ENCODE data around the gene RPL10. TPM values are rescaled to one million over a fixed set of nuclear protein-coding genes. Genes with fewer than 3 reads are reported as not detected.
"Not testable (repeated sequence)": the region's sequence is repeated elsewhere in the genome, so short reads cannot be mapped to it uniquely, and the experiment has no call there.

RPL10 gene
- polyA plus RNA-seq, 2 donors = 2,998 to 4,750 TPM

DNA sequence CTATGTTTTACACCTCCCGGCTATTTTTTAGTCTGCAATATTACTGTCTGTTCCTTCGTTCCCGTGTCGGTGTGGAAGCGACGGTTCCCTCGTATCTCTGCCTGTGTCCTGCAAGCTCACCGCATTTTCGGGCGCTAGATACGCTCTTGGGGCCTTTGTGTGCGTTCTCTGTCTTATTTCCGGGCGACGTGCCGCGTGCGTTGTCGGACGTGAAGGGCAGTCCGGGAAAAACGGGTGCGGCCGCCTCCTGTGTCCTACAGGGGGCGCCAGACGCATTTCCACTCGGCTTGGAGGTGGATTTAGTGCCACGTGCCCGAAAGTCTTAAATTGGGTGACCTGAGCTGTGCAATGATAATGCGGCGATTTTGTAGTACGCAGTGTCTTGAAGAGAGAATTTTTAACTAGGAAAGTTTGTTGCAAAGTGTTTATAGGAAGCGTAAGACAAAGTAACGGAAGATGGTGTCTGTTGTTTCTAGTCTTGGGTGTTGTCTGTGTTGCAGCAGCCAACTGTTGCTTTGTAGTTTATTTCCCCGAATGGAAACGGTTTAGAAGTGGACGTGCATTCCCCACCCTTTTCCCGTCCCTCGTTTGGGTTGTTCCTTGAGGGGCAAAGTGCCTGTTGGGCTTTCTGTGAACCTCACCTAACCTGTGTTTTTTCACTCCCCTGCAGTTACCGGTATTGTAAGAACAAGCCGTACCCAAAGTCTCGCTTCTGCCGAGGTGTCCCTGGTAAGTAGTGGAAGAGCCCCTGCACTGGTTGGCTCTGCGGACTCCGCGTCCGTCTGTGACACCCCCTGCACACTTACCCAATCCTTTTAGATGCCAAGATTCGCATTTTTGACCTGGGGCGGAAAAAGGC is 720 bp downstream of the RPL10 start:
- Histone ChIP-seq H3K4me3 (ENCODE audit: low read depth in 1 of 2, low read length in 2 of 2) (peak overlapping the region; percentile 54 to 82), H3K27me3 (ENCODE audit: control insufficient read depth in 1 of 2, insufficient read depth in 2 of 2, low read length in 2 of 2) (no peaks in the 10 kb centered on the region), H3K9me3 (ENCODE audit: control insufficient read depth in 2 of 2, insufficient read depth in 1 of 2, low read depth in 1 of 2, low read length in 1 of 2) (peaks cover 0 to 3% of the 10 kb centered on the region in 2 donors), H3K27ac (ENCODE audit: low read depth in 2 of 2, low read length in 1 of 2) (peak overlapping the region; percentile 96 to 99), H3K36me3 (ENCODE audit: control insufficient read depth in 2 of 2, insufficient read depth in 2 of 2, low read length in 1 of 2) (peaks cover 0 to 15% of the 10 kb centered on the region in 2 donors), H3K4me1 (ENCODE audit: control insufficient read depth in 2 of 2, insufficient read depth in 2 of 2, low read length in 1 of 2) (peaks cover 4 to 6% of the 10 kb centered on the region in 2 donors)
- WGBS, 2 donors = 1 to 24% methylated on average over 49 of the region's 49 CpGs

DNA sequence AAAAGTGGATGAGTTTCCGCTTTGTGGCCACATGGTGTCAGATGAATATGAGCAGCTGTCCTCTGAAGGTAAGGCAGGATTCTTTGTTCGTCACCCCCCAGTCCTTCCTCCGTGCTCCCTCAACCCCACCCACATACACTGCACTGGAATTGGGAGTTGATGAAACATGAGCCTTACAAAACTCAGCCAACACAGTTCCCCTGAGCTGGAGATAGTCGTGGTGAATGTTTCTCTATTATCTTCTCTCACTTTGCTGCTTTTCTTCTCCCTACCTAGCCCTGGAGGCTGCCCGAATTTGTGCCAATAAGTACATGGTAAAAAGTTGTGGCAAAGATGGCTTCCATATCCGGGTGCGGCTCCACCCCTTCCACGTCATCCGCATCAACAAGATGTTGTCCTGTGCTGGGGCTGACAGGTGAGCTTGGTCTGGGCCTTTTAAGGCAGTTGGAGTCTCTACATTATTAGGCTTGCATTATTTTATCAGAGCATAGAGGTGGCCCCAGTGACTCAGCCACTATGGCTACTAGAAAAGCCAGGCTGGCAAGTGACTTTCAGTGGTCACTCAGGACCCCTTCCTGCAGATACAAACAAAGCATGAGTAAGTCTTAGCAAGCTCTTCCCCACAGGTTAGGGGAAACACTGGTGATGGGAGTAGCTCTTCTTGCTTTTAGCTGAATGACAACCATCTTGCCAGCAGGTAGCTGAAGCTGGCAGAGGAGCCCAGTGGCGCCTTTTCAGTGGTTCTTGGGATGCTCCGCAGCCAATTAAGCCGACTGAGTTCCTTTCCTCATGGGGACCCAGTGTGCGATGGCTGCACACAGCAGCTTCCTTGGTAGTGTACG is 1.6 kb downstream of the RPL10 start:
- 30 to 52% methylated on average over 14 of the region's 14 CpGs for WGBS, 2 donors
- no peaks in the 10 kb centered on the region for H3K27me3 ChIP-seq (ENCODE audit: control insufficient read depth in 1 of 2, insufficient read depth in 2 of 2, low read length in 2 of 2)
- peaks cover 0 to 15% of the 10 kb centered on the region in 2 donors for H3K36me3 ChIP-seq (ENCODE audit: control insufficient read depth in 2 of 2, insufficient read depth in 2 of 2, low read length in 1 of 2)
- peak overlapping the region; percentile 96 to 99 for H3K27ac ChIP-seq (ENCODE audit: low read depth in 2 of 2, low read length in 1 of 2)
- peaks cover 0 to 3% of the 10 kb centered on the region in 2 donors for H3K9me3 ChIP-seq (ENCODE audit: control insufficient read depth in 2 of 2, insufficient read depth in 1 of 2, low read depth in 1 of 2, low read length in 1 of 2)
- peaks cover 4 to 6% of the 10 kb centered on the region in 2 donors for H3K4me1 ChIP-seq (ENCODE audit: control insufficient read depth in 2 of 2, insufficient read depth in 2 of 2, low read length in 1 of 2)
- H3K4me3 ChIP-seq (ENCODE audit: low read depth in 1 of 2, low read length in 2 of 2) = peak overlapping the region; percentile 54 to 82

- not testable (repeated sequence) for H3K4me1 ChIP-seq (ENCODE audit: control insufficient read depth in 2 of 2, insufficient read depth in 2 of 2, low read length in 1 of 2); H3K9me3 ChIP-seq (ENCODE audit: control insufficient read depth in 2 of 2, insufficient read depth in 1 of 2, low read depth in 1 of 2, low read length in 1 of 2); H3K27me3 ChIP-seq (ENCODE audit: control insufficient read depth in 1 of 2, insufficient read depth in 2 of 2, low read length in 2 of 2); H3K4me3 ChIP-seq (ENCODE audit: low read depth in 1 of 2, low read length in 2 of 2)
- Histone ChIP-seq H3K36me3 (ENCODE audit: control insufficient read depth in 2 of 2, insufficient read depth in 2 of 2, low read length in 1 of 2) (peaks cover 0 to 15% of the 10 kb centered on the region in 2 donors), H3K27ac (ENCODE audit: low read depth in 2 of 2, low read length in 1 of 2) (peak overlapping the region; percentile 54 to 96)
- 58 to 68% methylated on average over 3 to 6 of the region's 6 CpGs for WGBS, 2 donors
Measured at GRCh38 chrX:154400369-154400817, 2.2 kb downstream of the RPL10 start.

- WGBS, 2 donors = 36 to 44% methylated on average over 6 of the region's 6 CpGs
- H3K36me3 ChIP-seq (ENCODE audit: control insufficient read depth in 2 of 2, insufficient read depth in 2 of 2, low read length in 1 of 2) = peaks cover 0 to 15% of the 10 kb centered on the region in 2 donors
- H3K27me3 ChIP-seq (ENCODE audit: control insufficient read depth in 1 of 2, insufficient read depth in 2 of 2, low read length in 2 of 2) = no peaks in the 10 kb centered on the region
- peak overlapping the region; percentile 54 to 61 for H3K27ac ChIP-seq (ENCODE audit: low read depth in 2 of 2, low read length in 1 of 2)
- H3K4me1 ChIP-seq (ENCODE audit: control insufficient read depth in 2 of 2, insufficient read depth in 2 of 2, low read length in 1 of 2) = peaks cover 4 to 6% of the 10 kb centered on the region in 2 donors
- peaks cover 0 to 3% of the 10 kb centered on the region in 2 donors for H3K9me3 ChIP-seq (ENCODE audit: control insufficient read depth in 2 of 2, insufficient read depth in 1 of 2, low read depth in 1 of 2, low read length in 1 of 2)
- no peak overlapping the region for H3K4me3 ChIP-seq (ENCODE audit: low read depth in 1 of 2, low read length in 2 of 2)
Measured at GRCh38 chrX:154401045-154401799, 3.0 kb downstream of the RPL10 start.

DNA sequence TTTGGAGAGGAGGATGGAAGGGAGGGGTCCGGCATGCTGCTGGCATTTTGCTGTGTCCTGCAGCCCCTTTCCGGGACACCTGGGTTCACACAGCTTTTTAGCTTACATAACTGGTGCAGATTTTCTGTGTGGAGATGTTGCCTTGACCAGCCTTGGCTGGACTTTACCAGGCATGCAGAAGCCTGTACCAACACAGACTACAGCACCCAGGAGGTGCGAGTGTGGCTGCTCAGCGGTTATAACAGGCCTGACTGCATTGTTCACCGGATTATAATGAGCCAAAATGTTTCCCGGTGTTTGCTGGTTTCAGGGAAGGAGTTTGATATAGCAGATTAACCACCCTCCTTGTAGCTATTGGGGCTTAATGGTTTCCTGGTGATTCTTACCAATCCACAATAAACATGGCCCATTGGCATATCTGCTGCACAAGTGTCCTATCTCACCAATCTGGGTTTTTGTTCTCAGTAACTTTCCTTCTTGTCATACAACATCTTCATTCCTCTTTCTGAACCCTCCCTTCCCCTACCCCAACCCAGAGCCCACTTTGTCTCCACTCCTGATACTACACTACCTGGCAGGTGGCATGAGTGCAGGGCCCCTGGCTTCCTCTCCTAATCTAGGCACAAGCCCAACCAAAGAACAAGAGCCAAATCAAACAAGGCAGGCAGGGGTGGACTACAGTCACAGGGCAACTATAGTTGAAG is 3.9 kb downstream of the RPL10 start:
- Histone ChIP-seq H3K9me3 (ENCODE audit: control insufficient read depth in 2 of 2, insufficient read depth in 1 of 2, low read depth in 1 of 2, low read length in 1 of 2) (peaks cover 0 to 3% of the 10 kb centered on the region in 2 donors), H3K36me3 (ENCODE audit: control insufficient read depth in 2 of 2, insufficient read depth in 2 of 2, low read length in 1 of 2) (peaks cover 0 to 15% of the 10 kb centered on the region in 2 donors), H3K4me3 (ENCODE audit: low read depth in 1 of 2, low read length in 2 of 2) (no peak overlapping the region), H3K27ac (ENCODE audit: low read depth in 2 of 2, low read length in 1 of 2) (peak overlapping the region; percentile 62 to 78), H3K27me3 (ENCODE audit: control insufficient read depth in 1 of 2, insufficient read depth in 2 of 2, low read length in 2 of 2) (no peaks in the 10 kb centered on the region), H3K4me1 (ENCODE audit: control insufficient read depth in 2 of 2, insufficient read depth in 2 of 2, low read length in 1 of 2) (peaks cover 4 to 6% of the 10 kb centered on the region in 2 donors)
- WGBS, 2 donors = 24 to 48% methylated on average over 6 of the region's 6 CpGs

DNA sequence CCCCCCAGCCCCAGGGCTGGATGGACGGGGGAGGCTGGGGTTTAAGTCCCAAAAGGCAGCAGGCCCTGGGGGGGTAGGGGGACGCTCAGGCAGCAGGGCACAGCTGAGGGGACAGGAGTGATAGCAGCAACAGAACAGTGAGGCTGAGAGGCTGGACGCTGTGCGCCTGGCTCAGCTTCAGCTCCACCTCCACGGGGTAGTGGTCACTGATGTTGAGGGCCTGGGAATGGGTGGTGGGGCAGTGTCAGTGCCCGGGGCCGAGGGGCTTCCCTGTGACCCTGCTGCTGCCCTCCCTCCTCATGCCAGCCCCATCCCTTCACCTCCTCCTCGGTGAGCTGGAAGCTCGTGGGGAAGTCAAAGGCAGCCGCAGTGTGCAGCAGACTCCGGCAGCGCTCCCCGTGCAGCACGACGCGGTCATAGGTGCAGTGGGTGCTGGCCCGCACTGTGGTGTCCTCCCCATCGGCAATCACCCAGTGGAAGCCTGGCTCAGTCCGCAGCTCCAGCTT is 4.5 kb downstream of the RPL10 start:
- H3K27me3 ChIP-seq (ENCODE audit: control insufficient read depth in 1 of 2, insufficient read depth in 2 of 2, low read length in 2 of 2) = no peaks in the 10 kb centered on the region
- H3K9me3 ChIP-seq (ENCODE audit: control insufficient read depth in 2 of 2, insufficient read depth in 1 of 2, low read depth in 1 of 2, low read length in 1 of 2) = peaks cover 0 to 3% of the 10 kb centered on the region in 2 donors
- H3K36me3 ChIP-seq (ENCODE audit: control insufficient read depth in 2 of 2, insufficient read depth in 2 of 2, low read length in 1 of 2) = peaks cover 0 to 15% of the 10 kb centered on the region in 2 donors
- WGBS, 2 donors = 68 to 78% methylated on average over 19 of the region's 19 CpGs
- H3K27ac ChIP-seq (ENCODE audit: low read depth in 2 of 2, low read length in 1 of 2) = peak overlapping the region; percentile 38 to 78
- H3K4me1 ChIP-seq (ENCODE audit: control insufficient read depth in 2 of 2, insufficient read depth in 2 of 2, low read length in 1 of 2) = peaks cover 4 to 6% of the 10 kb centered on the region in 2 donors
- no peak overlapping the region for H3K4me3 ChIP-seq (ENCODE audit: low read depth in 1 of 2, low read length in 2 of 2)

GRCh38 chrX:154403192-154403591 is 5.0 kb downstream of the RPL10 start:
- Histone ChIP-seq H3K36me3 (ENCODE audit: control insufficient read depth in 2 of 2, insufficient read depth in 2 of 2, low read length in 1 of 2) (peaks cover 0 to 15% of the 10 kb centered on the region in 2 donors), H3K4me1 (ENCODE audit: control insufficient read depth in 2 of 2, insufficient read depth in 2 of 2, low read length in 1 of 2) (peaks cover 4 to 7% of the 10 kb centered on the region in 2 donors), H3K27me3 (ENCODE audit: control insufficient read depth in 1 of 2, insufficient read depth in 2 of 2, low read length in 2 of 2) (no peaks in the 10 kb centered on the region), H3K9me3 (ENCODE audit: control insufficient read depth in 2 of 2, insufficient read depth in 1 of 2, low read depth in 1 of 2, low read length in 1 of 2) (peaks cover 0 to 3% of the 10 kb centered on the region in 2 donors), H3K27ac (ENCODE audit: low read depth in 2 of 2, low read length in 1 of 2) (no peak overlapping the region), H3K4me3 (ENCODE audit: low read depth in 1 of 2, low read length in 2 of 2) (no peak overlapping the region)
- WGBS, 2 donors = 83 to 84% methylated on average over 9 to 10 of the region's 10 CpGs

- Histone ChIP-seq H3K36me3 (ENCODE audit: control insufficient read depth in 2 of 2, insufficient read depth in 2 of 2, low read length in 1 of 2) (peaks cover 0 to 15% of the 10 kb centered on the region in 2 donors), H3K9me3 (ENCODE audit: control insufficient read depth in 2 of 2, insufficient read depth in 1 of 2, low read depth in 1 of 2, low read length in 1 of 2) (peaks cover 0 to 3% of the 10 kb centered on the region in 2 donors), H3K27me3 (ENCODE audit: control insufficient read depth in 1 of 2, insufficient read depth in 2 of 2, low read length in 2 of 2) (no peaks in the 10 kb centered on the region), H3K4me1 (ENCODE audit: control insufficient read depth in 2 of 2, insufficient read depth in 2 of 2, low read length in 1 of 2) (peaks cover 4 to 11% of the 10 kb centered on the region in 2 donors), H3K4me3 (ENCODE audit: low read depth in 1 of 2, low read length in 2 of 2) (no peak overlapping the region), H3K27ac (ENCODE audit: low read depth in 2 of 2, low read length in 1 of 2) (no peak overlapping the region)
- 87 to 91% methylated on average over 4 of the region's 4 CpGs for WGBS, 2 donors
Measured at GRCh38 chrX:154403858-154404257, 5.7 kb downstream of the RPL10 start.

All from esophagus (tissue), 2 donors.